Mesendoderm (in vitro differentiated cells): ENCODE measurements around the gene MACF1.

Experiments used
- DNase-seq: peaks from one replicate; pipeline ENCODE4 v3.0.0; 2013
- H2AK5ac ChIP-seq: 2 replicates; pipeline ENCODE4 v1.6.1; 2013; ENCODE audit warnings: low read length, inconsistent platforms
- H2BK120ac ChIP-seq: 2 replicates; pipeline ENCODE4 v1.6.1; 2013; ENCODE audit warnings: low read depth, mild to moderate bottlenecking, low read length, moderate library complexity, mixed read lengths
- H2BK15ac ChIP-seq: replicated peaks from 2 replicates; pipeline ENCODE4 v1.6.1; 2013; ENCODE audit warnings: low read depth, mild to moderate bottlenecking, moderate library complexity
- H2BK5ac ChIP-seq: 2 replicates; pipeline ENCODE4 v1.6.1; 2013; ENCODE audit warnings: low read length, inconsistent platforms
- H3K18ac ChIP-seq: 2 replicates; pipeline ENCODE4 v1.6.1; 2013; ENCODE audit warnings: mild to moderate bottlenecking, low read length, mixed read lengths
- H3K23ac ChIP-seq: one replicate; pipeline ENCODE4 v1.6.1; 2013; ENCODE audit warnings: low read length
- H3K27ac ChIP-seq: 2 replicates; pipeline ENCODE4 v1.5.1; 2013; ENCODE audit warnings: low read depth, mild to moderate bottlenecking, inconsistent platforms, low read length, moderate library complexity
- H3K27me3 ChIP-seq: 2 replicates; pipeline ENCODE4 v1.6.1; 2013; ENCODE audit warnings: low read length, control low read depth, mild to moderate bottlenecking, inconsistent platforms; ENCODE audit not compliant: insufficient read depth, poor library complexity
- H3K36me3 ChIP-seq: 2 replicates; pipeline ENCODE4 v1.6.1; 2013; ENCODE audit warnings: low read length, inconsistent platforms; ENCODE audit not compliant: control insufficient read depth, insufficient read depth
- H3K4ac ChIP-seq: one replicate; pipeline ENCODE4 v1.6.1; 2013; ENCODE audit warnings: low read depth, mild to moderate bottlenecking, low read length, moderate library complexity
- H3K4me1 ChIP-seq: 2 replicates; pipeline ENCODE4 v1.6.1; 2013; ENCODE audit warnings: low read depth, low read length, inconsistent platforms; ENCODE audit not compliant: control insufficient read depth
- H3K4me2 ChIP-seq: 2 replicates; pipeline ENCODE4 v1.6.1; 2013; ENCODE audit warnings: low read length
- H3K4me3 ChIP-seq: 2 replicates; pipeline ENCODE4 v1.5.1; 2013; ENCODE audit warnings: mild to moderate bottlenecking, low read length
- H3K56ac ChIP-seq: one replicate; pipeline ENCODE4 v1.6.1; 2013; ENCODE audit warnings: low read length
- H3K79me1 ChIP-seq: 2 replicates; pipeline ENCODE4 v1.6.1; 2013; ENCODE audit warnings: low read length, inconsistent platforms
- H3K79me2 ChIP-seq: 2 replicates; pipeline ENCODE4 v1.6.1; 2013; ENCODE audit warnings: mild to moderate bottlenecking, low read length; ENCODE audit not compliant: control insufficient read depth, insufficient read depth
- H3K9ac ChIP-seq: 2 replicates; pipeline ENCODE4 v1.6.1; 2013; ENCODE audit warnings: low read length, inconsistent platforms
- H4K5ac ChIP-seq: one replicate; pipeline ENCODE4 v1.6.1; 2013; ENCODE audit warnings: low read length
- H4K8ac ChIP-seq: one replicate; pipeline ENCODE4 v1.6.1; 2013; ENCODE audit warnings: low read depth, mild to moderate bottlenecking, control low read depth, low read length, moderate library complexity
- WGBS: extraction: QIAGEN DNeasy Blood & Tissue Kit; methylation state at CpG from one replicate; pipeline ENCODE4 v1.1.7; 2013; ENCODE audit warnings: low lambda C conversion rate, missing lambda C conversion rate; ENCODE audit not compliant: insufficient coverage; ENCODE audit errors: extremely low coverage; 5-methylcytosine and 5-hydroxymethylcytosine counted together

The MACF1 gene

GRCh38 chr1:39485046-39485803 is 280.7 kb downstream of the MACF1 start:
- Histone ChIP-seq H2BK15ac (no peak overlapping the region), H2AK5ac (no peak overlapping the region), H3K79me2 (no peaks in the 10 kb centered on the region), H3K56ac (no peak overlapping the region), H3K4me3 (no peak overlapping the region), H3K79me1 (no peaks in the 10 kb centered on the region), H2BK5ac (no peak overlapping the region), H3K36me3 (peaks cover 18% of the 10 kb centered on the region), H3K27ac (no peak overlapping the region), H3K4ac (no peak overlapping the region), H4K5ac (no peak overlapping the region), H3K18ac (no peak overlapping the region), H3K27me3 (peaks cover 3% of the 10 kb centered on the region), H3K4me2 (no peak overlapping the region), H3K4me1 (no peaks in the 10 kb centered on the region), H2BK120ac (no peak overlapping the region), H4K8ac (no peak overlapping the region), H3K23ac (no peak overlapping the region), H3K9ac (no peak overlapping the region)
- no CpG with 5 or more reads among the region's 14 CpGs for WGBS
- no peak for DNase-seq

- H3K23ac ChIP-seq: no peak overlapping the region
- no peak overlapping the region for H4K5ac ChIP-seq
- H3K79me2 ChIP-seq: no peaks in the 10 kb centered on the region
- WGBS: no CpG with 5 or more reads among the region's 5 CpGs
- H2BK5ac ChIP-seq: no peak overlapping the region
- H3K36me3 ChIP-seq: peaks cover 18% of the 10 kb centered on the region
- no peaks in the 10 kb centered on the region for H3K79me1 ChIP-seq
- no peak overlapping the region for H3K4me2 ChIP-seq
- no peak overlapping the region for H3K18ac ChIP-seq
- no peak overlapping the region for H3K4ac ChIP-seq
- H3K4me3 ChIP-seq: no peak overlapping the region
- DNase-seq: no peak
- H2BK120ac ChIP-seq: no peak overlapping the region
- peaks cover 16% of the 10 kb centered on the region for H3K27me3 ChIP-seq
- H2BK15ac ChIP-seq: no peak overlapping the region
- H2AK5ac ChIP-seq: no peak overlapping the region
- no peaks in the 10 kb centered on the region for H3K4me1 ChIP-seq
- no peak overlapping the region for H4K8ac ChIP-seq
- no peak overlapping the region for H3K9ac ChIP-seq
- H3K56ac ChIP-seq: no peak overlapping the region
- no peak overlapping the region for H3K27ac ChIP-seq
Observed at GRCh38 chr1:39488012-39488545, 283.6 kb downstream of the MACF1 start.

DNA sequence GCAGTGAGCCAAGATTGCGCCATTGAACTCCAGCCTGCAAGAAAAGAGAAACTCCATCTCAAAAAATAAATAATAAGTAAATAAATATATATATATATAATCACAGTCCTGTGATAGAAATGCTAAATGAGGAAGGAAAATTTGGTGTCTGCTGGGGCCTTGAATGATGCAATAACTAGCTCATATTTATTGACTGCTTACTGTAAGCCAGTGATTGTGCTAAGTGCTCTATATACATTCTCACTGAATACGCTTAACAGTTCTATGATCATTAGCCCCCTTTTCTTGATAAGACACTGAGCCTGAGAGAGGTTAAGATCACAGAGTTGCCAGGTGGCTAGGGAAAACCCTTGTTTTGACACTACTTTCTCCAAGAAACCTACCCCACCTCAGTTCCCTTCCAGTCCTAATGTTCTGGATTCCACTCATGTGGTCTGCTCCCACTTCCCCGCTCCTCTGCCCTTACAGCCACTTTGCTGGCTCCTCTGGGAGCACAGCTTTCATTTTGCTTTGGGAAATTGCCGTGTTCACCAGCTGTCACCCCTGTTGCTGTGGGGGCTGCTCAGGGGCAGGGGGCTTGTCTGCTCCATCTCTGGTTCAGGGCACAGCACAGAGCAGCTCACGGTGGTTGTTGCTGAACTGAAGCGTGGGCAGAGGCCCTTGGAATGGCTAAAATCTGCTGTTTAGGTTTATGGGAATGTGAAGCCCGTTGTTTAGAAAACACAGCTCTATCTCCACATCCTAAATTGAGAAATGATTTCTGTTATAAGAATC is 284.5 kb downstream of the MACF1 start:
- Histone ChIP-seq H4K5ac (no peak overlapping the region), H3K27me3 (peaks cover 20% of the 10 kb centered on the region), H3K9ac (no peak overlapping the region), H3K23ac (no peak overlapping the region), H3K79me1 (no peaks in the 10 kb centered on the region), H3K56ac (no peak overlapping the region), H2BK5ac (no peak overlapping the region), H2BK120ac (no peak overlapping the region), H3K18ac (no peak overlapping the region), H2AK5ac (no peak overlapping the region), H3K79me2 (no peaks in the 10 kb centered on the region), H3K4me2 (no peak overlapping the region), H3K27ac (no peak overlapping the region), H3K4ac (no peak overlapping the region), H3K4me1 (no peaks in the 10 kb centered on the region), H3K36me3 (peaks cover 16% of the 10 kb centered on the region), H3K4me3 (no peak overlapping the region), H4K8ac (no peak overlapping the region), H2BK15ac (no peak overlapping the region)
- DNase-seq: no peak
- no CpG with 5 or more reads among the region's 7 CpGs for WGBS

- no CpG with 5 or more reads among the region's 13 CpGs for WGBS
- H3K27me3 ChIP-seq: peaks cover 20% of the 10 kb centered on the region
- DNase-seq: no peak
Observed at GRCh38 chr1:39489567-39490239, 285.2 kb downstream of the MACF1 start.

GRCh38 chr1:39490596-39491145 is 286.2 kb downstream of the MACF1 start:
- Histone ChIP-seq H2BK15ac (no peak overlapping the region), H3K4ac (no peak overlapping the region), H3K23ac (no peak overlapping the region), H4K8ac (no peak overlapping the region), H3K4me1 (no peaks in the 10 kb centered on the region), H3K79me1 (no peaks in the 10 kb centered on the region), H2BK5ac (no peak overlapping the region), H4K5ac (no peak overlapping the region), H3K4me3 (no peak overlapping the region), H3K27ac (no peak overlapping the region), H3K4me2 (peak overlapping the region; percentile 50), H3K9ac (no peak overlapping the region), H3K36me3 (peaks cover 4% of the 10 kb centered on the region), H3K79me2 (no peaks in the 10 kb centered on the region), H3K18ac (no peak overlapping the region), H3K56ac (no peak overlapping the region), H2BK120ac (no peak overlapping the region), H2AK5ac (no peak overlapping the region), H3K27me3 (peaks cover 20% of the 10 kb centered on the region)
- WGBS: no CpG with 5 or more reads among the region's 32 CpGs
- DNase-seq: no peak

More at GRCh38 chr1:39489567-39490239, 285.2 kb downstream of the MACF1 start:
- H3K56ac ChIP-seq: no peak overlapping the region
- no peak overlapping the region for H4K5ac ChIP-seq
- no peak overlapping the region for H2BK5ac ChIP-seq
- H3K23ac ChIP-seq: no peak overlapping the region
- H2AK5ac ChIP-seq: no peak overlapping the region
- no peak overlapping the region for H2BK15ac ChIP-seq
- H2BK120ac ChIP-seq: no peak overlapping the region
- H3K18ac ChIP-seq: no peak overlapping the region
- H3K4me3 ChIP-seq: no peak overlapping the region
- H3K79me2 ChIP-seq: no peaks in the 10 kb centered on the region
- no peak overlapping the region for H3K27ac ChIP-seq
- peaks cover 13% of the 10 kb centered on the region for H3K36me3 ChIP-seq
- no peak overlapping the region for H3K4ac ChIP-seq
- H3K9ac ChIP-seq: no peak overlapping the region
- H3K79me1 ChIP-seq: no peaks in the 10 kb centered on the region
- no peak overlapping the region for H4K8ac ChIP-seq
- no peaks in the 10 kb centered on the region for H3K4me1 ChIP-seq
- no peak overlapping the region for H3K4me2 ChIP-seq
